GM18867 (cell line): ENCODE data around the gene CD274.
"Not testable (repeated sequence)": the region's sequence is repeated elsewhere in the genome, so short reads cannot be mapped to it uniquely, and the experiment has no call there.

ENCODE experiments used
- ATAC-seq: cut with Tn5 transposase; IDR thresholded peaks from one replicate; pipeline ENCODE4 v1.9.1; 2021; ENCODE audit warnings: mild to moderate bottlenecking, moderate library complexity; ENCODE audit not compliant: unreplicated experiment

CD274 gene

DNA sequence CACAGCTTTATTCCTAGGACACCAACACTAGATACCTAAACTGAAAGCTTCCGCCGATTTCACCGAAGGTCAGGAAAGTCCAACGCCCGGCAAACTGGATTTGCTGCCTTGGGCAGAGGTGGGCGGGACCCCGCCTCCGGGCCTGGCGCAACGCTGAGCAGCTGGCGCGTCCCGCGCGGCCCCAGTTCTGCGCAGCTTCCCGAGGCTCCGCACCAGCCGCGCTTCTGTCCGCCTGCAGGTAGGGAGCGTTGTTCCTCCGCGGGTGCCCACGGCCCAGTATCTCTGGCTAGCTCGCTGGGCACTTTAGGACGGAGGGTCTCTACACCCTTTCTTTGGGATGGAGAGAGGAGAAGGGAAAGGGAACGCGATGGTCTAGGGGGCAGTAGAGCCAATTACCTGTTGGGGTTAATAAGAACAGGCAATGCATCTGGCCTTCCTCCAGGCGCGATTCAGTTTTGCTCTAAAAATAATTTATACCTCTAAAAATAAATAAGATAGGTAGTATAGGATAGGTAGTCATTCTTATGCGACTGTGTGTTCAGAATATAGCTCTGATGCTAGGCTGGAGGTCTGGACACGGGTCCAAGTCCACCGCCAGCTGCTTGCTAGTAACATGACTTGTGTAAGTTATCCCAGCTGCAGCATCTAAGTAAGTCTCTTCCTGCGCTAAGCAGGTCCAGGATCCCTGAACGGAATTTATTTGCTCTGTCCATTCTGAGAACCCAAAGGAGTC, at the start of gene CD274:
CD274 (plus strand) TSS at position 184 of the 733 bp plus-strand sequence. CDS start 5,572 bp downstream, outside the sequence.
- peak; percentile 65 for ATAC-seq

DNA sequence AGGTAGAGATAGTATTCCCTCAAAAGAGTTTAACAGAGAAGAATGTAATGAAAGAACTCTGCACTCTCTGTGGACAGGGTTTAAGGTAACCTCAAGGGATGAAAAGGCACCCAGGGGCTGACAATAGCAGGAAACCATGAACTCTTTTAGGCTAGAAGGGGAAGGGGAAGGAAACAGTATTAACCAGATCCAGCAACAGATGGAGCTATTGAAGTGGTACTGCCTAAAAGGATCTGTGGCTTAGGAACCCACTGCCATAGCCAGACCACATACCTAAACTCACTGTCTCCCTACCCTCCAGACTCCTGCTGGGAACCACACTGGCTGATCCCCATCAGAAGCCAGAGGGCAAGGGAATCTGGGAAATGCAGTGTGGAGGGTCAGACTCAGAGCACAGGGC, 48.1 kb upstream of the CD274 start:
- ATAC-seq: no peak

DNA sequence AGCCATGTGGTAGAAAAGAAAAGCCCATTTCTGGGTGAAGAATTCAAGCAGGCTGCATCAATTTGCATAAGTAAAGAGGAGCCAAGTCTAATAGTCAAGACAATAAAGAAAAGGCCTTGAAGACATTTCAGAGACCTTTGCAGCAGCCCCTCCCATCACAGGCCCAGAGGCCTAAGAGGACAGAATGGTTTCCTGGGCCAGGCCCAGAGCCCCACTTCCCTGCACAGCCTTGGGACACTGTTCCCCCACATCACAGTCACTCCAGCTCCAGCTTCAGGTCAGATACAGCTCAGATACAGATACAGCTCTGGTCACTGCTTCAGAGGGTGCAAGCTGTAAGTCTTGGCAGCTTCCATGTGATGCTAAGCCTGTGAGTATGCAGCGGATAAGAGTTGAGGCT, 41.7 kb upstream of the CD274 start:
- ATAC-seq: no peak

DNA sequence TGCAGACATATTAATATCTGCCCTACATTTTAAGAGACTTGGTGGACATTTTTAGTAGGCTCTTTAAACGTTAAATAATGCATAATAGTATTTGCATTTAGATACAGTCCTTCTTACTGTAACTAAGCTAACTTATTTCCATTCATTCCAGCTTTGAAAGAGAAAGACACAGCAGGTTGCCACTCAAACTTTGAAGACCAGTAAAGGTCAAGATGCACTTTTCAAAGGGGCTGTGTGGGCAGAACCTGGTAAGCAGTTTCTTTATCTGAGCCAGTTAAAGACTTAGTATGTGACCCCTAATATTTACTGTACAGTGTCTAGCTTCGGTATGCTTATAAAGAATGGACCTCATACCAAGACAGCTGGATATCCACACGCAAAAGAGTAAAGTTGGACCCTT, 33.4 kb upstream of the CD274 start:
- no peak for ATAC-seq

DNA sequence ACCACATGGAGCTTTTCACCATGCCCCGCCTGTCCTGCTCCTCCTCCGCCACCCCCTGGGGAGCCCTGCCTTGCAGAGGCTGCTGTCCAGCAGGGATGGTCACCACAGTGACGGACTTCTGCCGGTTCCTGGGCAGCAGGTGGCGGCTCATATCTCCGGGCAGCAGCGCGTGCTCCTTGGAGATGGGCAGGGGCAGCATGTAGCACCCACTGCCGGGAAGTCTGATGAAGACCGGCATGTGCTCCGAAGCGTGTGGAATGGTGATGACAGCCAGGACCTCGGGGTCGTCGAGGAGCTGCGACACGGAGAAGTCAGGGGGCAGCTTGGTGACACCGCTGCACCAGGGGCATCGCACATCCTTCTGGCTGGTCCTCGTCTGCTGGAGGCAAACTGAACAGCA, 31.9 kb upstream of the CD274 start:
- ATAC-seq: no peak

DNA sequence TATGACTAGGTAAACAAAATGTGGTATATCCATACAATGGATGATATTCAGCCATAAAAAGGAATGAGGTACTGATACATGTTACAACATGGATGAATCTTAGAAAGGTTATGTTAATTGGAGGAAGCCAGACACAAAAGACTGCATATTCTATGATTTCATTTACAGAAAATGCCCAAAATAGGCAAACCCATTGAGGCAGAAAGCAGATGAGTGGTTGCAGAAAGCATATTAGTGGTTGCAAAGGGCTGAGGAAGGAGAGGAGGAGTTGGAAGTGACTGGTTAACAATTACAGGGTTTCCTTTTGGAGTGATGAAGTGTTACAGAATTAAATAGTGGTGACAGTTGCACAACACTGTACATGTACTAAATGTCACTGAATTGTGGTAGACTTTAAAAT, 30.4 kb upstream of the CD274 start:
- no peak for ATAC-seq

DNA sequence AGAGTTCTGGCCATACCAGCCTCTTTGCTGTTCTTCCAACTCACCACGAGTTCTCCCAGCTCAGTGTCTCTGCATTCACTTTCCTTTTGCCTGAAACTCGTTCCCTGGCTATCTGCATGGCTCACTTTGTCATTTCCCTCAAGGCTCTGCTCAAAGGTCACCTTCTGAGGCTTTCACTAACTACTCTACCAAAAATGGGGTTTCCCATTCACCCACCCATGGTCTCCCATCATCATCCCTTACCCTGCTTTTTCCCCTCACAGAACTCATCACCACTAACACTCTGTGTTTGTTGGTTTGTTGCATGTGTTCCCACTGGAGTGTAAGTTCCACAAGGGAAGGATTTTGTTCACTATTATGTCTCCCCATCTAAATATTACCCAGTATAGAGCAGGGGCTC, 29.2 kb upstream of the CD274 start:
- ATAC-seq: no peak

DNA sequence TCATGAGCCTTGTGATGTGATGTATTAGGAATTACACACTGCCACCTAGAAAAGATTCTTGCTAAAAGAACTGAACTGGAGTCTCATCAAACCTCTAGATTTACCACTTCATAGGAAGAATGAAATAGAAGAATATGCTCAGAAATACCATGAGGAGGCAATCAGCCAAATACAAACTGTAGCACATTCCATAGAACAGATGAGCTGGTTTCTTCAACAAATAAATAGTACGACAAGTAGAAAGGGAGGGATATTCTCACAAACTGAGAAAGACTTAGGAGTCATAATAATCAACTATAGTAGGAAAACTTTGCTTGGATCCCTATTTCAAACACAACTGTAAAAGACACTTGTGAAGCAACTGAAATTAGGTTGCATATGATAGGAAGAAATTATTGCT, 28.1 kb upstream of the CD274 start:
- no peak for ATAC-seq

DNA sequence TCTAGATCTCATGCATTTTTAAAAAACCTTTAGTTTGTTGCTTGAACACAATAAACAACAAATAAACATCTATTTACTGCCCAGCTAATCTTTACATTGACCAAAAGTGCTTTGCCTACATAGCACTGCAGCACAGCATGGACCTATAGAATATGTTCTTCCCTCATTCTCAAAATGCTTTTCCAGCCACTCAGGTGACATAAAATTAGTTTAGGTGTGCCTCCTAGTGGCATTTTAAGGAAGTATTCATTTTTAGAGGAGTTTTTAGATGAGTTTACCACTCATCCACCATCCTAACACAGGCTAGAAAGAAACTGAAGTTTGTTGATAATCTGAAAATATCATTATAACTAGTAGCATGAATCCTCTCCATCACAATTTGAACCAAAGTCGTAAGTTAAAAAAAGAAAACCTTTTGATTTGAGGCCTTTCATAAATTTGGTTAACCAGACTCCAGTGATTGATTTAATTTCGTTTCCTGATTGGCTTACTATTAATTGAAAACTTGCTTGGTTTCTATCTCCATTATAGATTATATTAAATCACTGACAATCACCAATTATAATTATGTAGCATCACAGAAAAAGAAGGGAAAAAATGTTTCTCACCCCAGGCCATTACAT, 25.2 kb upstream of the CD274 start:
- no peak for ATAC-seq

DNA sequence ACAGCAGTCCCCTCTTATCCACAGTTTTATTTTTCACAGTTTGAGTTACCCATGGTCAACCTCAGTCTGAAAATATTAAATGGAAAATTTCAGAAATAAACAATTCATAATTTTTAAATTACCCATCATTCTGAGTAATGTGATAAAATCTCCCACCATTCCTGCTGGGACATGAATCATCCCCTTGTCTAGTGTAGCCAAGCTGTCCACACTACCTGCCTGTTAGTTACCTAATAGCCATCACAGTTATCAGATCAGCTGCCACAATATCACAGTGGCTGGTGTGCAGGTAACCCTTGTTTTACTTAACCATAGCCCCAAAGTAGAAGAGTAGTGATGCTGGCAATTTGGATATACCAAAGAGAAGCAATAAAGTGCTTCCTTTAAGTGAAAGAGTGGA, 23.3 kb upstream of the CD274 start:
- no peak for ATAC-seq

DNA sequence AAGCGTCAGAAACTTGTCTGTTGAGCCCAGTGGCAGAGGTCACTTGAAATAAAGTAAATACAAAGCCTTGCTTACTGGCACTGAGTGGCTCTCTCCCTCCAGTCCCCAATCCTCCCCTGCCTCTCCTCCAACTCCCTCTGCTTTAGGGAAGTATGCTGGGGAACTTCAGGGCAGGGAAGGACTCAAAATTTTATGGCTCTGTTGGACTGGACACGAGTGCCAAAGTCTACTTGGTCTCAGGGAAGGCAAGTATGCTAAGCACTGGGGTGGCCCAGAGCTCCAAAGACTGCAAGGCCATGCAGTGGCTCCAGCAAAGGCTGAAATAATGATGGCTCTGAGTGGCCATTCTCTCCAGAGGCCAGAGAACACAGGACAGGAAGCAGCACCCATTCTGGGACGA, 22.2 kb upstream of the CD274 start:
- no peak for ATAC-seq

DNA sequence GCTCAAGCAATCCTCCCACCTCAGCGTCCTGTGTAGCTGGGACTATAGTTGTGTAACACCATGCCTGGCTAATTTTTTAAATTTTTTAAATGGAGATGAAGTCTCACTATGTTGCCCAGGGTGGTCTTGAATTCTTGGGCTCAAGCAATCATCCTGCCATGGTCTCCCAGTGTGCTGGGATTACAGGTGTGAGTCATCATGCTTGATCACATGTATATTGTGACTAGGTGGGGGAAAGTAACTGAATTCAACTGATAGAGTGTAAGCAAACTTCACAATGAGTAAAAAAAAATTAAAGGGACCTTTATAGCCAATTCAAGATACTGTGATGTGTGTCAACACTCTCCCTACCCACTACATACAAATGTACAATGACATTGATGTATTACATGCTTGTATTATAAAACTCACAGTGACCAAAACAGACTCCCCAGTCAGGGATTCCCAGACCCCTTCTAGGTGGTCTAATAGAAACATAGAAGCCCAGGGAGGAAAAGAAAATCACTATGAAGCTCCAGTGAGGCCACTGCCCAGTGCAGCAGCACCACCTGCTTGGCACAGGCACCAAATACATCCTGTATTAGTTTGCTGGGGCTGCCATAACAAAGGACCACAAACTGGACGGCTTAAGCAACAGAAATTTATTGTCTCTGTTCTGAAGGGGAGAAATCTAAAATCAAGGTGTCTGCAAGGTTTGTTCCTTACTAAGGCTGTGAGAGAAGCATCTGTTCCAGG, 21.4 kb upstream of the CD274 start:
- ATAC-seq: no peak

DNA sequence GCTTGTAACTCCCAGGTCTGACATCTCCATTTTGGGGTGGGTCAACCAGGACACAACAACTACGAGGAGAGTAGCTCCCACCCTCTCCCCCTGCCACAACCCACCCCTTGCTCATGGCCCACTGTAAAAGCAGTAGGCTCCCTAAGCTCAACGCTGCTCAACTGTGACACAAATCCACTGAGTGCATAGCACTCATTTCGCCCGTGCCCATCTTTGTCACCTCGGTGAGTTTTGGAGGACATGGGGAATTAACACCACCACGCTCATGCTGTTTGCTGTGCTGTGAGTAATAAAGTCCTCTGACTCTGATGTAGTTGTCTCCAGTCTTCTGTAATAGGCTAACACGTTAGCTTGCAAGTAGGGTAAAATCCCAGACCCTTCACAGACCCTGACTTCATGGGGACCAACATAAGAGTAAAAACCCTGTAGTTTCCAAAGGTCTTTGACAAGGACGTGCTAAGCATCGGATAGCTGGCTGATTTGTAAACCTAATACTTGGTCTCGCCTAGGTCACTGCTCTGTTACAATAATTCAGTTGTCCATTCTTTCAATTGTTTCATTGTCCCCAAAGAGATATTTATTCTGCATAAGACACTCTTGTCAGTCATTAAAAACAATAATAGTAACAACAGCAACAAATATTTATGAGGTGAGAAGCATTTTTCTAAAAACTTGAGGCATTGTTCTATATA, 20.3 kb upstream of the CD274 start:
- no peak for ATAC-seq

DNA sequence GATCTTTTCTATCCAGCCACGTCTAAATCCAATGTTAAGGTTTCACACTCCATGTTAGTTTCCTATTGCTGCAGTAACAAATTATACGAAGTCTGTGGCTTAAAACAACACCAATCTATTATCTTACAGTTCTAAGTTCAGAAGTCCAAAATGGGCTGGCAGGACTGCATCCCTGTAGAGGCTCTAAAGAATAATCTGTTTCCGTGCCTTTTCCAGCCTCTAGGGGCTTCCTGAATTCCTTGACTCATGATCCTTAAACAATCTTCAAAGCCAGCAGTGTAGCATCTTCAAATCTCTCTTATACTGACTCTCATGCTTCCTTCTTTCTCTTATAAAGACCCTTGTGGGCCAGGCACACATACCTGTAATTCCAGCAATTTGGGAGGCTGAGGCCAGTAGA, 19.4 kb upstream of the CD274 start:
- no peak for ATAC-seq

DNA sequence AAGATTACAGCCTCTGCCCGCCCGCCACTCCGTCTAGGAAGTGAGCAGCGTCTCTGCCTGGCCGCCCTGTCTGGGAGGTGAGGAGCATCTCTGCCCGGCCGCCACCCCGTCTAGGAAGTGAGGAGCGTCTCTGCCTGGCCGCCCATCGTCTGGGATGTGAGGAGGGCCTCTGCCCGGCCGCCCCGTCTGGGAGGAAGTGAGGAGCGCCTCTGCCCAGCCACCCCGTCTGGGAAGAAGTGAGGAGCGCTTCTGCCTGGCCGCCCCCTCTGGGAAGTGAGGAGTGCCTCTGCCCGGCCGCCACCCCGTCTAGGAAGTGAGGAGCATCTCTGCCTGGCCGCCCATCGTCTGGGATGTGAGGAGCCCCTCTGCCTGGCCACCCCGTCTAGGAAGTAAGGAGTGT, 17.5 kb upstream of the CD274 start:
- ATAC-seq: not testable (repeated sequence)

DNA sequence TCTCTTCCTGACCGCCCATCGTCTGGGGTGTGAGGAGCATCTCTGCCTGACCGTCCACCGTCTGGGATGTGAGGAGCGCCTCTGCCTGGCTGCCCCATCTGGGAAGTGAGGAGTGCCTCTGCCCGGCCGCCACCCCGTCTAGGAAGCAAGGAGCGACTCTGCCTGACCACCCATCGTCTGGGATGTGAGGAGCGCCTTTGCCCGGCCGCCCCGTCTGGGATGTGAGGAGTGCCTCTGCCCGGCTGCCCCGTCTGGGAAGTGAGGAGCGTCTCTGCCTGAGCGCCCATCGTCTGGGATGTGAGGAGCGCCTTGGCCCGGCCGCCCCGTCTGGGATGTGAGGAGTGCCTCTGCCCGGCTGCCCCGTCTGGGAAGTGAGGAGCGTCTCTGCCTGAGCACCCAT, 17.0 kb upstream of the CD274 start:
- not testable (repeated sequence) for ATAC-seq

DNA sequence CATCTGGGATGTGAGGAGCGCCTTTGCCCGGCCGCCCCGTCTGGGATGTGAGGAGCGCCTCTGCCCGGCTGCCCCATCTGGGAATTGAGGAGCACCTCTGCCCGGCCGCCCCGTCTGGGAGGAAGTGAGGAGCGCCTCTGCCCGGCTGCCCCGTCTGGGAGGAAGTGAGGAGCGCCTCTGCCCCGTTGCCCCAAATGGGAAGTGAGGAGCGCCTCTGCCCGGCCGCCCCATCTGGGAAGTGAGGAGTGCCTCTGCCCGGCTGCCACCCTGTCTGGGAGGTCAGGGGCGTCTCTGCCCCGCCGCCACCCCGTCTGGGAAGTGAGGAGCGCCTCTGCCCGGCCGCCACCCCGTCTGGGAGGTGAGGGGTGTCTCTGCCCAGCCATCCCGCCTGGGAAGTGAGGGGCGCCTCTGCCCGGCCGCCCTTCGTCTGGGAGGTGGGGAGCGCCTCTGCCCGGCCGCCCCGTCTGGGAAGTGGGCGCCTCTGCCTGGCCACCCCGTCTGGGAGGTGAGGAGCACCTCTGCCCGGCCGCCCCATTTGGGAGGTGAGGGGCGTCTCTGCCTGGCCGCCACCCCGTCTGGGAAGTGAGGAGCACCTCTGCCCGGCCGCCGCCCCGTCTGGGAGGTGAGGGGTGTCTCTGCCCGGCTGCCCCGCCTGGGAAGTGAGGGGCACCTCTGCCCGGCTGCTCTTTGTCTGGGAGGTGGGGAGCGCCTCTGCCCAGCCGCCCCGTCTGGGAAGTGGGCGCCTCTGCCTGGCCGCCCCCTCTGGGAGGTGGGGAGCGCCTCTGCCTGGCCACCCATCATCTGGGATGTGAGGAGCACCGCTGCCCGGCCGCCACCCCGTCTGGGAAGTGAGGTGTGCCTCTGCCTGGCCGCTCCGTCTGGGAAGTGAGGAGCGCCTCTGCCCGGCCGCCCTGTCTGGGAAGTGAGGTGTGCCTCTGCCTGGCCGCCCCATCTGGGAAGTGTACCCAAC, 16.2 kb upstream of the CD274 start:
- not testable (repeated sequence) for ATAC-seq

DNA sequence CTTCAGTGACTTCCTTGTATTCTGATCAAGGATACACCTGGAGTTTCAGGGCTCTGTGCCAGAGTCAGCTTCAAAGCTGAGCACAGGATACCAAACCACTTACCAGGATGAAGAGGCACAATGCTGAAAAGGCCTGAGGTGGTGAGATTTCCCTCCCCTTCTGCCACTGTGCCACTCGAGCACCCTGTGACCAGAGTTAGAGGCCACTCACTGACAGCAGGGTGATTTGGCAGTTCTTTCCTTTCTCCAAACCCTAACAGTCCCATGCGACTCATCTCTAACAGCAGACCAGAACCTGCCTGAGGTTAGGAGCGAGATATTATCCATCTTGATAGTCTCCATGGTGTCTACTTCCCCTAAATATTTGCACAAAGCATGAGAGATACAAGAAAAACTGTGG, 14.4 kb upstream of the CD274 start:
- ATAC-seq: no peak

DNA sequence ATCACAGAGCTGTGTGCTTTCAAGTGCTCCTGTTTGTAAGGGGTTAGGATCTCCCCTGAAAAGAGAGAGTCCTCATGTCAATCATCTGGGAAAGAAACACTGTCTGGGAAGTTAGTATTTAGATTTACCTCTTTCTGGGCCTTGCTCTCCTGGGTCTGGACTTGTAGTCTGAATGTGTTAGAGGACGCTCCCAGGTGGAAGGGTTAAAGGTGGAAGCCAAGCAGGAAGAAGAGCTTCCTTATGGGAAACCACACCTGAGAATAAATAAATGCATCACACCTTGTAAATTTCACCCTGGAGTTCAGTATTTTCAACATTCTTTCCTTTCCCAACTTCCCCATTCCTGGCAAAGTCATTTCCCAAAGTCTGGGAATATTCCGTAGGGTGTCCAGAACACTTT, 13.9 kb upstream of the CD274 start:
- ATAC-seq: no peak
